Measurements from ENCODE around the gene RASD1. TPM values are rescaled to one million over a fixed set of nuclear protein-coding genes. Genes with fewer than 3 reads are reported as not detected.

Gene RASD1
- total and polyA plus RNA-seq, 2 experiments from 2014 or later = 3.6 to 3.7 TPM

DNA sequence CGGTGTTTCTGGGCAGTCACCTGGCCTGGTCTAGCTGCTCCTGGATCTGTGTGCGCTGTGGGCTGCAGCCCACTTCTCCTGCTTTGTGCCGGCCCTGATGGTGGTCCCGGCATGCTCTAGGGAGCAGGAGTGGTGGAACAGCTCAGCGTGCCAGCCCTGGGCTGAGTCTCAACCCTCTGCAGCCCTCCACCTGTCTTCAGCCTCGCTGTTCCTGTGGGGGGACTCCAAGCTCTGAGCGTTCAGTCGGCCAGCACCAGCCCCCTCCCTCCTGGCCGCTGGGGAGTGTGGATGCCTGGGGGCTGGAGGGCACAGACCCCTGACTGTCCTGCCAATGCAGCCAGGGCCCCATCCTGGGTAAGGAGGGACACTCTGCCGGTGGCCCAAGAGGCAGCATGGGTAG, 23.7 kb upstream of the RASD1 start (continued):
- no peak for TF ChIP-seq ZNF114 (CRISPR knock-in tag; IDR thresholded peaks at IDR 0.05)
- TF ChIP-seq STAT1 (IDR thresholded peaks at IDR 0.05; ENCODE audit: unreplicated experiment) = no peak
- no peak for TF ChIP-seq NANOG (IDR thresholded peaks at IDR 0.05; ENCODE audit: borderline replicate concordance)
- TF ChIP-seq CREB1 (CRISPR knock-in tag; IDR thresholded peaks at IDR 0.05; ENCODE audit: low read depth) = no peak

DNA sequence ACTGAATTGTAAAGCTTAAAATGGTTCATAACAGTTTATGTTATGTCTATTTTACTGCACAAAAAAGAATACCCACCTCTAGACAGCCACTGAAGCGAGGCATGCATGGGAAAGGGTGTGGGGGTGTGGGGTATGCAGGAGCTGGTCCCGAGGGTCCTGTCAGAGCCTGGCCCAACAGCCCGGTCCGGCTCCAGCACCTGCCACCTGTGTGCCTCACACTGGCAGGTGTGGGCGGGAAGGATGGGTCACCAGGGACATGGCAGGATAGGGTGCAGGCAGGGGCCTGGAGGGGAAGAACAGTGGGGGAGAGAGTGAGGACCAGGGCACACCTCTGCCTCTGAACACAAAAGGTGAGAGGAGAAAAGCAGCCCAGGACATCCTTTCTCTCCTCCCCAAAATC, 22.8 kb upstream of the RASD1 start:
- H3K27me3 Mint-ChIP-seq (ENCODE audit: insufficient read depth, low read depth, poor library complexity) = peaks cover 12% of the 10 kb centered on the region
- Histone ChIP-seq H4K20me1 (replicated peaks; ENCODE audit: insufficient read depth) (no peaks in the 10 kb centered on the region), H3K27ac (ENCODE audit: low read depth) (no peak overlapping the region), H3K4me2 (no peak overlapping the region), H2AFZ (no peak overlapping the region), H3F3A (replicated peaks; ENCODE audit: low read depth) (0 out of 2 replicates have a peak, but pooled peaks cover 3% of the 10 kb centered on the region), H3K9me2 (ENCODE audit: insufficient read depth) (no peaks in the 10 kb centered on the region), H3K4me3 (no peak overlapping the region), H3K4me1 (ENCODE audit: insufficient read depth) (peaks cover 16% of the 10 kb centered on the region), H3K79me2 (replicated peaks; ENCODE audit: insufficient read depth) (no peaks in the 10 kb centered on the region), H3K27me3 (ENCODE audit: insufficient read depth) (no peaks in the 10 kb centered on the region), H3K36me3 (ENCODE audit: insufficient read depth) (no peaks in the 10 kb centered on the region)
- H3K27ac Mint-ChIP-seq = no peak overlapping the region
- TF ChIP-seq POLR2AphosphoS5 (IDR thresholded peaks at IDR 0.05; ENCODE audit: low read depth) = no peak
- TF ChIP-seq, protein P1, sequence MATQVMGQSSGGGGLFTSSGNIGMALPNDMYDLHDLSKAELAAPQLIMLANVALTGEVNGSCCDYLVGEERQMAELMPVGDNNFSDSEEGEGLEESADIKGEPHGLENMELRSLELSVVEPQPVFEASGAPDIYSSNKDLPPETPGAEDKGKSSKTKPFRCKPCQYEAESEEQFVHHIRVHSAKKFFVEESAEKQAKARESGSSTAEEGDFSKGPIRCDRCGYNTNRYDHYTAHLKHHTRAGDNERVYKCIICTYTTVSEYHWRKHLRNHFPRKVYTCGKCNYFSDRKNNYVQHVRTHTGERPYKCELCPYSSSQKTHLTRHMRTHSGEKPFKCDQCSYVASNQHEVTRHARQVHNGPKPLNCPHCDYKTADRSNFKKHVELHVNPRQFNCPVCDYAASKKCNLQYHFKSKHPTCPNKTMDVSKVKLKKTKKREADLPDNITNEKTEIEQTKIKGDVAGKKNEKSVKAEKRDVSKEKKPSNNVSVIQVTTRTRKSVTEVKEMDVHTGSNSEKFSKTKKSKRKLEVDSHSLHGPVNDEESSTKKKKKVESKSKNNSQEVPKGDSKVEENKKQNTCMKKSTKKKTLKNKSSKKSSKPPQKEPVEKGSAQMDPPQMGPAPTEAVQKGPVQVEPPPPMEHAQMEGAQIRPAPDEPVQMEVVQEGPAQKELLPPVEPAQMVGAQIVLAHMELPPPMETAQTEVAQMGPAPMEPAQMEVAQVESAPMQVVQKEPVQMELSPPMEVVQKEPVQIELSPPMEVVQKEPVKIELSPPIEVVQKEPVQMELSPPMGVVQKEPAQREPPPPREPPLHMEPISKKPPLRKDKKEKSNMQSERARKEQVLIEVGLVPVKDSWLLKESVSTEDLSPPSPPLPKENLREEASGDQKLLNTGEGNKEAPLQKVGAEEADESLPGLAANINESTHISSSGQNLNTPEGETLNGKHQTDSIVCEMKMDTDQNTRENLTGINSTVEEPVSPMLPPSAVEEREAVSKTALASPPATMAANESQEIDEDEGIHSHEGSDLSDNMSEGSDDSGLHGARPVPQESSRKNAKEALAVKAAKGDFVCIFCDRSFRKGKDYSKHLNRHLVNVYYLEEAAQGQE (IDR thresholded peaks at IDR 0.05; ENCODE audit: unreplicated experiment) = no peak
- ATAC-seq (no peak), DNase-seq (ENCODE audit: low spot score) (no peak)
- H3K36me3 Mint-ChIP-seq (ENCODE audit: low read depth) = no peaks in the 10 kb centered on the region; the same call in 2 of the 3 replicates
- H3K9me3 Mint-ChIP-seq = no peaks in the 10 kb centered on the region; the same call in 2 of the 3 replicates
- H3K4me3 Mint-ChIP-seq = no peak overlapping the region
- H3K4me1 Mint-ChIP-seq = peaks cover 44% of the 10 kb centered on the region

DNA sequence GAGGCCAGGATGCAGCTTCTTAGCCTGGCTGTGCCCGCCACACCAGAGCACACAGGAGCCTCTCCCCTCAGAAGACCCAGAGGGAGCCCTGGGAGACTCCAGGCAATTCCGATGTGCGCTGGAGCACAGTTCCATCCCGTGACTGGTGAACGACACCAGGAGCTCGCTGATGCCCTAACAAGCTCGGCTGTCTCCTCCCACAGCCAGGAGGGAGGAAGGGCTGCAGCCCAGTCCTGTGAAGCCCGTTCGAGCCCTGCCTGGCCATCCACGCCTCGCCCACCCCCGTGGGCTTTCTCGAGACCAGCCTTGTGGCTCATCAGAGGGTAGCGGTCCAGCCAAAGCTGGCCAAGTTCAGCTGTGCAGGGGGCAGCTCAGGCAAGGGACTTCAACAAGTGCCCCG, 21.8 kb upstream of the RASD1 start:
- H3K4me2 ChIP-seq = no peak overlapping the region
- no peak overlapping the region for H3K27ac Mint-ChIP-seq
- no peaks in the 10 kb centered on the region for H4K20me1 ChIP-seq (replicated peaks; ENCODE audit: insufficient read depth)
- no peak for DNase-seq (ENCODE audit: low spot score)
- peaks cover 12% of the 10 kb centered on the region for H3K27me3 Mint-ChIP-seq (ENCODE audit: insufficient read depth, low read depth, poor library complexity)
- no peaks in the 10 kb centered on the region; the same call in 2 of the 3 replicates for H3K36me3 Mint-ChIP-seq (ENCODE audit: low read depth)
- H3K27me3 ChIP-seq (ENCODE audit: insufficient read depth) = no peaks in the 10 kb centered on the region
- H3K4me3 ChIP-seq = no peak overlapping the region
- H3F3A ChIP-seq (replicated peaks; ENCODE audit: low read depth) = 0 out of 2 replicates have a peak, but pooled peaks cover 3% of the 10 kb centered on the region
- peaks cover 37% of the 10 kb centered on the region for H3K4me1 Mint-ChIP-seq
- H3K9me3 Mint-ChIP-seq = no peaks in the 10 kb centered on the region; the same call in 2 of the 3 replicates
- H3K27ac ChIP-seq (ENCODE audit: low read depth) = no peak overlapping the region
- H3K4me3 Mint-ChIP-seq = no peak overlapping the region
- H3K36me3 ChIP-seq (ENCODE audit: insufficient read depth) = no peaks in the 10 kb centered on the region
- no peak for ATAC-seq
- H3K9me2 ChIP-seq (ENCODE audit: insufficient read depth) = no peaks in the 10 kb centered on the region
- H3K79me2 ChIP-seq (replicated peaks; ENCODE audit: insufficient read depth) = no peaks in the 10 kb centered on the region
- no peak overlapping the region for H2AFZ ChIP-seq
- H3K4me1 ChIP-seq (ENCODE audit: insufficient read depth) = peaks cover 11% of the 10 kb centered on the region; the same call in 1 of the 2 replicates
- TF ChIP-seq ZNF331 (CRISPR knock-in tag; IDR thresholded peaks at IDR 0.05; ENCODE audit: low read depth) = no peak
- TF ChIP-seq, protein P1 (IDR thresholded peaks at IDR 0.05; ENCODE audit: unreplicated experiment) = no peak
- TF ChIP-seq, protein P2, sequence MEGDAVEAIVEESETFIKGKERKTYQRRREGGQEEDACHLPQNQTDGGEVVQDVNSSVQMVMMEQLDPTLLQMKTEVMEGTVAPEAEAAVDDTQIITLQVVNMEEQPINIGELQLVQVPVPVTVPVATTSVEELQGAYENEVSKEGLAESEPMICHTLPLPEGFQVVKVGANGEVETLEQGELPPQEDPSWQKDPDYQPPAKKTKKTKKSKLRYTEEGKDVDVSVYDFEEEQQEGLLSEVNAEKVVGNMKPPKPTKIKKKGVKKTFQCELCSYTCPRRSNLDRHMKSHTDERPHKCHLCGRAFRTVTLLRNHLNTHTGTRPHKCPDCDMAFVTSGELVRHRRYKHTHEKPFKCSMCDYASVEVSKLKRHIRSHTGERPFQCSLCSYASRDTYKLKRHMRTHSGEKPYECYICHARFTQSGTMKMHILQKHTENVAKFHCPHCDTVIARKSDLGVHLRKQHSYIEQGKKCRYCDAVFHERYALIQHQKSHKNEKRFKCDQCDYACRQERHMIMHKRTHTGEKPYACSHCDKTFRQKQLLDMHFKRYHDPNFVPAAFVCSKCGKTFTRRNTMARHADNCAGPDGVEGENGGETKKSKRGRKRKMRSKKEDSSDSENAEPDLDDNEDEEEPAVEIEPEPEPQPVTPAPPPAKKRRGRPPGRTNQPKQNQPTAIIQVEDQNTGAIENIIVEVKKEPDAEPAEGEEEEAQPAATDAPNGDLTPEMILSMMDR (conservative IDR thresholded peaks at IDR 0.05; ENCODE audit: low read depth in 2 of 2) = no peak
- no peak for TF ChIP-seq CREB1 (CRISPR knock-in tag; IDR thresholded peaks at IDR 0.05; ENCODE audit: low read depth)
- TF ChIP-seq STAT1 (IDR thresholded peaks at IDR 0.05; ENCODE audit: unreplicated experiment) = no peak
